C4-2B (cell line): Measurements from ENCODE around the gene RAB3IL1.

Experiments used
- ZFX ChIP-seq: fragments of 450-650 bp; IDR thresholded peaks from 2 replicates; pipeline ENCODE4 v1.6.1; 2017
- TF ChIP-seq, protein P1 (sequence below): fragments of 450-650 bp; conservative IDR thresholded peaks from 2 replicates; pipeline ENCODE4 v1.5.1; 2017; ENCODE audit warnings: mild to moderate bottlenecking

DNA sequence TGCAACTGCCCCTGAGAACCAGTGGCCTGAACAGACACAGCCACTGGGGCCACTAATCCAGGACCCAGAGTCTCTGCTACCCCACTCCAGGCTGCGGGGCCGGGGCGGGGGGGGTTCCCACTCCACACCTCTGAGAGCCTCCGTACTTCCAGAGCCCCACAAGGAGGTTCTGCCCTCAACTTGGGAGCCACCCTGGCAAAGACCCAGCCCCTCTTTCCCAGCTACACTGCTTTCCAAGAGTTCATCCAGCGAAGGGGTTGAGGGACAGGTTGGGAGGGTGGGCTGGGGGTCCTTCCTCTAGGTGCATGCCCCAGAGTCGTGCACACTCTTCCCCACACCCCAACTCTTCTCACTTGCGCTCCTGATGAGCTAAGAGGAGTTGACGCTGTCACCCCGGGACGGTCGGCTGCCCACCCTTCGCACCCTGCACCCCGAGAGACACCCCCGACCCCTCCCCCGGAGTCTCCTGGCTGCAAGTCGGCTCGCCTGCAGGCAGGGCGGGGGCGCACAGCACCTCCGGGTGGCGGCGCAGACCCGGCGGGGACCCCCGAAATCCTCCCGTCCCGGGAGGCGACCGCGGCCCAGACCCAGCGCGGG lies 531 bp downstream of the RAB3IL1 start:
- TF ChIP-seq, protein P1, sequence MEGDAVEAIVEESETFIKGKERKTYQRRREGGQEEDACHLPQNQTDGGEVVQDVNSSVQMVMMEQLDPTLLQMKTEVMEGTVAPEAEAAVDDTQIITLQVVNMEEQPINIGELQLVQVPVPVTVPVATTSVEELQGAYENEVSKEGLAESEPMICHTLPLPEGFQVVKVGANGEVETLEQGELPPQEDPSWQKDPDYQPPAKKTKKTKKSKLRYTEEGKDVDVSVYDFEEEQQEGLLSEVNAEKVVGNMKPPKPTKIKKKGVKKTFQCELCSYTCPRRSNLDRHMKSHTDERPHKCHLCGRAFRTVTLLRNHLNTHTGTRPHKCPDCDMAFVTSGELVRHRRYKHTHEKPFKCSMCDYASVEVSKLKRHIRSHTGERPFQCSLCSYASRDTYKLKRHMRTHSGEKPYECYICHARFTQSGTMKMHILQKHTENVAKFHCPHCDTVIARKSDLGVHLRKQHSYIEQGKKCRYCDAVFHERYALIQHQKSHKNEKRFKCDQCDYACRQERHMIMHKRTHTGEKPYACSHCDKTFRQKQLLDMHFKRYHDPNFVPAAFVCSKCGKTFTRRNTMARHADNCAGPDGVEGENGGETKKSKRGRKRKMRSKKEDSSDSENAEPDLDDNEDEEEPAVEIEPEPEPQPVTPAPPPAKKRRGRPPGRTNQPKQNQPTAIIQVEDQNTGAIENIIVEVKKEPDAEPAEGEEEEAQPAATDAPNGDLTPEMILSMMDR = no peak
- no peak for TF ChIP-seq ZFX
